ENCODE results near the gene KCNRG. TPM values are rescaled to one million over a fixed set of nuclear protein-coding genes. Genes with fewer than 3 reads are reported as not detected.
A peak's percentile ranks its signal among the peaks of the same experiment; 100 is the strongest.

KCNRG gene, protein sequence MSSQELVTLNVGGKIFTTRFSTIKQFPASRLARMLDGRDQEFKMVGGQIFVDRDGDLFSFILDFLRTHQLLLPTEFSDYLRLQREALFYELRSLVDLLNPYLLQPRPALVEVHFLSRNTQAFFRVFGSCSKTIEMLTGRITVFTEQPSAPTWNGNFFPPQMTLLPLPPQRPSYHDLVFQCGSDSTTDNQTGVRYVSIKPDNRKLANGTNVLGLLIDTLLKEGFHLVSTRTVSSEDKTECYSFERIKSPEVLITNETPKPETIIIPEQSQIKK
- total RNA-seq = 1 to 10 TPM in 2 of 4 donors, not detected in 2; 2.5 to 3.4 TPM
- polyA plus RNA-seq = under 1 TPM in 1 of 3 donors, not detected in 2; 0.42 TPM

DNA sequence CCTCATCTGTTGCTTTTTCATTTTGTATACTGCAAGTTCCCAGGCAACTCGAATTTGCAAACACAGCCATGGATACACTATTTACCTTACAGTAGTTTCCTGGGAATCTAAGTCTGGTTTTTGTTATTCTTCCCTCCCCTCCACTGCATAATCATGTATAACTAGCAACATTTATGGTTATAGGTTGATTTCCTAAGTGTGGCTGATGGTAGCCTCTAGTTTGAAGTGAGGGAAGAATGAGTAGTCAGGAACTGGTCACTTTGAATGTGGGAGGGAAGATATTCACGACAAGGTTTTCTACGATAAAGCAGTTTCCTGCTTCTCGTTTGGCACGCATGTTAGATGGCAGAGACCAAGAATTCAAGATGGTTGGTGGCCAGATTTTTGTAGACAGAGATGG is at the start of gene KCNRG:
Gene KCNRG (plus strand): TSS at position 187 of the 400 bp plus-strand sequence. CDS start 50 bp downstream, at position 237.
- H3K36me3 ChIP-seq = peaks cover 0 to 35% (median 15%) of the 10 kb centered on the region in 4 donors

DNA sequence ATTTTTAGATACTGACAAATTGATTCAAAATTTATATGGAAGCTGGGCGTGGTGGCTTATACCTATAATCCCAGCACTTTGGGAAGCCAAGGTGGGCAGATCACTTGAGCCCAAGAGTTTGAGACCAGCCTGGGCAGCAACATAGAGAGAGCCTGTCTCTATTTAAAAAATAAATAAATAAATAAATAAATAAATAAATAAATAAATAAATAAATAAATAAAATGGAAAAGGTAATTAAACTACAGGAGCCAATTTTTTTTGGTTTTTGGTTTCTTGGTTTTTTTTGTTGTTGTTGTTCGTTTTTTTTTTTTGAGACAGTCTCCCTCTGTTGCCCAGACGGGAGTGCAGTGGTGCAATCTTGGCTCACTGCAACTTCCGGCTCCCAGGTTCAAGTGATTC is 47.8 kb upstream of the KCNRG start:
- 93 to 97% methylated on average over 4 of the region's 4 CpGs for WGBS, 2 donors
- H3K36me3 ChIP-seq = no peaks in the 10 kb centered on the region
- H3K9me3 ChIP-seq = peaks cover 0 to 3% (median 0%) of the 10 kb centered on the region in 4 donors
- no peak for DNase-seq
- H3K27ac ChIP-seq = no peak overlapping the region
- TF ChIP-seq EP300 (IDR thresholded peaks at IDR 0.05) (no peak), POLR2AphosphoS5 (IDR thresholded peaks at IDR 0.05) (no peak), POLR2A (IDR thresholded peaks at IDR 0.05) (no peak)
- TF ChIP-seq, protein P1, sequence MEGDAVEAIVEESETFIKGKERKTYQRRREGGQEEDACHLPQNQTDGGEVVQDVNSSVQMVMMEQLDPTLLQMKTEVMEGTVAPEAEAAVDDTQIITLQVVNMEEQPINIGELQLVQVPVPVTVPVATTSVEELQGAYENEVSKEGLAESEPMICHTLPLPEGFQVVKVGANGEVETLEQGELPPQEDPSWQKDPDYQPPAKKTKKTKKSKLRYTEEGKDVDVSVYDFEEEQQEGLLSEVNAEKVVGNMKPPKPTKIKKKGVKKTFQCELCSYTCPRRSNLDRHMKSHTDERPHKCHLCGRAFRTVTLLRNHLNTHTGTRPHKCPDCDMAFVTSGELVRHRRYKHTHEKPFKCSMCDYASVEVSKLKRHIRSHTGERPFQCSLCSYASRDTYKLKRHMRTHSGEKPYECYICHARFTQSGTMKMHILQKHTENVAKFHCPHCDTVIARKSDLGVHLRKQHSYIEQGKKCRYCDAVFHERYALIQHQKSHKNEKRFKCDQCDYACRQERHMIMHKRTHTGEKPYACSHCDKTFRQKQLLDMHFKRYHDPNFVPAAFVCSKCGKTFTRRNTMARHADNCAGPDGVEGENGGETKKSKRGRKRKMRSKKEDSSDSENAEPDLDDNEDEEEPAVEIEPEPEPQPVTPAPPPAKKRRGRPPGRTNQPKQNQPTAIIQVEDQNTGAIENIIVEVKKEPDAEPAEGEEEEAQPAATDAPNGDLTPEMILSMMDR (IDR thresholded peaks at IDR 0.05) = no peak
- no peak overlapping the region for H3K4me3 ChIP-seq
- no peaks in the 10 kb centered on the region for H3K27me3 ChIP-seq
- intact Hi-C loops (cut with DNase I) = no loop called here
- no peaks in the 10 kb centered on the region for H3K4me1 ChIP-seq

More for the DNA sequence above, at the start of gene KCNRG:
- Histone ChIP-seq H3K27ac (peak within 1 kb of the TSS in 3 of 4 donors; percentile 50 to 66 (median 60)), H3K9me3 (no peaks in the 10 kb centered on the region), H3K4me3 (no peak within 1 kb of the TSS), H3K27me3 (no peaks in the 10 kb centered on the region), H3K4me1 (peaks cover 0 to 39% (median 19%) of the 10 kb centered on the region in 4 donors)
- no peak for TF ChIP-seq POLR2A (IDR thresholded peaks at IDR 0.05)
- TF ChIP-seq, protein P1 (IDR thresholded peaks at IDR 0.05) = no peak
- TF ChIP-seq POLR2AphosphoS5 (IDR thresholded peaks at IDR 0.05) = no peak
- TF ChIP-seq EP300 (IDR thresholded peaks at IDR 0.05) = no peak
- intact Hi-C loops (cut with DNase I) = no loop called here
- DNase-seq = no peak
- WGBS, 2 donors = 37 to 63% methylated on average over 5 of the region's 5 CpGs

DNA sequence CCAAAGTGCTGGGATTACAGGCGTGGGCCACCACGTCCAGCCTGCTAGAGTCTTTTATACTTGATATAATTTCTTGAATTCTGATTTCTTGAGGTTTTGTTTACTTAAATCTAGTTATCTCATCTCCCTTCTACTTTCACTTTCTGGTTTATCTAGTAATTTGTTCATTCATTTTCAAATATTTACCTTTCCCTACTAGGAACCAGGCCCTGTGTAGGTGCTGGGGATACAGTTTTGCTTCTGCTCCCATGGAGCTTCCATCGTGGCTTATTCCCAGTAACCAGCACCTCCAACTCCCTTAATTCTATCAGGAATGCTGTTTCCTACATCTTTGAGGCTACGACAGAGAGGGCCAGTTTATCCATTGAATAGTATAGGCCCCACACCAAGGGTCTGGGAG is 42.5 kb upstream of the KCNRG start:
- H3K9me3 ChIP-seq = no peaks in the 10 kb centered on the region
- intact Hi-C loops (cut with DNase I) = no loop called here
- no peak overlapping the region for H3K27ac ChIP-seq
- no peaks in the 10 kb centered on the region for H3K27me3 ChIP-seq
- H3K4me1 ChIP-seq = no peaks in the 10 kb centered on the region
- no peak overlapping the region for H3K4me3 ChIP-seq
- DNase-seq = no peak
- H3K36me3 ChIP-seq = no peaks in the 10 kb centered on the region
- WGBS, 2 donors = 27 to 73% methylated on average over 4 of the region's 4 CpGs
- TF ChIP-seq POLR2A (IDR thresholded peaks at IDR 0.05) (no peak), POLR2AphosphoS5 (IDR thresholded peaks at IDR 0.05) (no peak), EP300 (IDR thresholded peaks at IDR 0.05) (no peak)
- TF ChIP-seq, protein P1 (IDR thresholded peaks at IDR 0.05) = no peak

DNA sequence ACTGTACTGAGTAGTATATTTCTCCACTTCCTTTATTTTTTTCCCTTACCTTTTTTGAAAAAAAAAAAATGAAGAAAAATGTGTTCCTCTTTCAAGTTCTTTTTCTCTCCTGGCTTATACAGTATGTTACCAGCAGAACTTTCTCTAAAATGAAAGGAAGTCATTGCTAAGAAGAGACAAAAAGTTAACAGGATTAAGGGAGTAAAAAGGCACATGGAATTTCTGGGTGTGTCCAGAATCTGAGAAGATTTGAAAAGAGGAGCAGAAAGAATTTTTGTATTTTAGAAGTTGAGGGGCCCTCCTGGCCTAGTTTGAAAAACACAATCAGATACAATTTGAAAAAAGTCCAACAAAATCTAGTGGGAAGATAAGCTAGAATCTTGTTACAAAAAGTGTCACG is 39.4 kb upstream of the KCNRG start:
- intact Hi-C loops (cut with DNase I) = loop anchor here (2.0 to 5.0 kb wide), 5 partner anchors 111 to 1095 kb away; no protein-coding TSS in a partner anchor
- no peaks in the 10 kb centered on the region for H3K27me3 ChIP-seq
- 93 to 94% methylated on average over 1 of the region's 1 CpG for WGBS, 2 donors
- H3K9me3 ChIP-seq = no peaks in the 10 kb centered on the region
- no peaks in the 10 kb centered on the region for H3K4me1 ChIP-seq
- no peak overlapping the region for H3K27ac ChIP-seq
- H3K36me3 ChIP-seq = no peaks in the 10 kb centered on the region
- DNase-seq = no peak
- TF ChIP-seq EP300 (IDR thresholded peaks at IDR 0.05) (no peak), POLR2A (IDR thresholded peaks at IDR 0.05) (no peak), POLR2AphosphoS5 (IDR thresholded peaks at IDR 0.05) (no peak)
- TF ChIP-seq, protein P1 (IDR thresholded peaks at IDR 0.05) = no peak
- H3K4me3 ChIP-seq = no peak overlapping the region

Measured in sigmoid colon (tissue), 7 donors.